NCI-H82 treated with DMSO at 0.1 percent for 48 hours (cell line): Measurements from ENCODE around the gene RPH3AL.
"Not testable (repeated sequence)": the region's sequence is repeated elsewhere in the genome, so short reads cannot be mapped to it uniquely, and the experiment has no call there.

Experiments used
- DNase-seq: peaks from one replicate; lab custom pipeline; 2025; ENCODE audit not compliant: unreplicated experiment; lab: John Stamatoyannopoulos, UW

The RPH3AL gene

DNA sequence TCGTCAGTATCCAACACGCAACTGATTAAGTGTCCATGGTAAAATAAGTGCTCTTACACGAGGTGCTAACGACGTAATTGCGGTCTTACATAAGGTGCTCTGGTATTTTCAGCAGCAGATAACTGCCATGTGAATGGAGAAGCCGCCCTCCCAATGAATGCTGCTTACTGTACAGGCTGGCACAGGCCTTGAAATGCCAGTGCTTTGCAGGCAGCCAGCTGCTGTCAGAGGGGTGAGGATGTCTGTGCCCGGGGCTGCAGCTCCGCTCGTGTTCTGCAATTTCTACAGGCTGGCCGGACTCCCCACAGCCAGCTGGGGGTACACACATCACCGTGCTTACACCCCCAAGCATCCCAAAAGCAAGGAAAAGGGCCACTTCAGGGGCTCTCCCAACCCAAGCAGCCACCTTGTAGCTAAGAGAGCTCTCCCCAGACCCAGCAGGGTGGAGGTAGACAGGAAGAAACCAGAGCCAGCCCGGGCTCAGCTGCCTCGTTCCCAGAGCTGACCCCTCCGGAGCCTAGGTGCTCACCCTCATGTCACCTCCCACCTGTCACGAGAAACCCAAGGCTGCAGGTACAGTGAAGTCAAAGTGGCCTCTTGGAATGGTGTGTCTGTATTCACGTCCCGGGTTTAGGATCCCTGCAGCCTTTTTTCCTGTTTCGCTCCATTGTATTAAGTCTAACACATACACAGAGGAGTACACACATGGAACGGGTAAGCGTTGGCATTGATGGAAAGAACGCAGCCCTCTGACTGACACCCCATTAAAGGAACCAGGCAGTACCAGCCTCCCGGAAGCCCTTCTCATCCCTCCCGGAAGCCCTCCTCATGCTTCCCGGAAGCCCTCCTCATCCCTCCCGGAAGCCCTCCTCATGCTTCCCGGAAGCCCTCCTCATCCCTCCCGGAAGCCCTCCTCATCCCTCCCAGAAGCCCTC lies 27.2 kb upstream of the RPH3AL start:
- DNase-seq = no peak

DNA sequence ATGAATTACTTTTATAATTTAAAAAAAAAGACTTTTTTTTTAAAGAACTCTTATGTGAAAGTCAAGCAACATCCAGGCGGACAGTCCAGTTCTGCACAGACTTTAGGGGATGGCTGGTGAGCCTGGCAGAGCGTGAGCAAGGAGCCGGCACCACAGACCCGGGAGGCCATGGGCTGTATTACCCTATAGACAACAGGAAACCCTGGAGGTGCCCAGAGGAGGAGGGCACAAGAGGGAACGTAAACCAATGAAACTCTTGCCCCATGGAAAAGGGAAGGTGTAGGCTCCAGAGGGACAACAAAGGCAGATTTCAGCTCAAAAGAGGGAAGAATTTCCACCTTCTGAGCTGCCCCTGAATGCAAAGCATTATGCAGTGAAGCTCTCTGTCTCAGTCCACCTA lies 25.5 kb upstream of the RPH3AL start:
- DNase-seq = no peak

DNA sequence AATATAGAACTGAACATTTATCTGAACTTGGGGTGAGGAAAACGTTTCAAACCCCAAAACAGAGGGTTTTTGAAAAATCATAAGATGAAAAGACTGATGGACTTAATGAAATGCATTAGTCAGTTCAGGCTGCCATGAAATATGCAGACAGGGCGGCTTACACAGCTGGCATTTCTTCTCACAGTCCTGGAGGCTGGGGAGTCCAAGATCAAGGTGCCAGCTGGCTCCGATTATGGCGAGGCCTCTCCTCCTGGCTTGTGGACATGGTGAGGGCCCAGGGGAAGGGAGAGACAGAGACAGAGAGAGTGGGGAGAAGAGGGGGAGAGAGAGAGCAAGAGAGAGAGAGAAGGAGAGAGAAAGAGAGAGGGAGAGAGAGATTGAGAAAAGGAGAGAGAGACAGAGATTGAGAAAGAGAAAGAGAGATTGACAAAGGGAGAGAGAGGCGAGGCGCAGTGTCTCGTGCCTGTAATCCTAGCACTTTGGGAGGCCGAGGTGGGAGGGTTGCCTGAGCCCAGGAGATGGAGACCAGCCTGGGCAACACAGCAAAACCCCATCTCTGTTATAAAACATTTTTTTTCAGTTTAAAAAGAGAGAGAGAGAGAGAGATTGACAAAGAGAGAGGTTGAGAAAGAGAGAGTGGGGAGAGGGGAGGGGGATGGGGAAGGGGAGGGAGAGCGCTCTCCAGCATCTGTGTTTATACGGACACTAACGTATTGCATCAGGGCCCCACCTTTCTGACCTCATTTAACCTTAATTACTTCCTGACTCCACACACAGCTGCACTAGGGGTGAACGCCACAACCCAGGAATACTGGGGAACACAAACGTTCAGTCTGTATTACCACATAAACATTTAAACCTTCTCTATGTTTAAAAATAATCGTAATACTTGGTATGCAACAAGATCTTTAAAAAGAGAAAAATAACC lies 24.6 kb upstream of the RPH3AL start:
- DNase-seq = peak; percentile 29

GRCh38 chr17:373613-374230 lies 21.1 kb upstream of the RPH3AL start:
- no peak for DNase-seq

DNA sequence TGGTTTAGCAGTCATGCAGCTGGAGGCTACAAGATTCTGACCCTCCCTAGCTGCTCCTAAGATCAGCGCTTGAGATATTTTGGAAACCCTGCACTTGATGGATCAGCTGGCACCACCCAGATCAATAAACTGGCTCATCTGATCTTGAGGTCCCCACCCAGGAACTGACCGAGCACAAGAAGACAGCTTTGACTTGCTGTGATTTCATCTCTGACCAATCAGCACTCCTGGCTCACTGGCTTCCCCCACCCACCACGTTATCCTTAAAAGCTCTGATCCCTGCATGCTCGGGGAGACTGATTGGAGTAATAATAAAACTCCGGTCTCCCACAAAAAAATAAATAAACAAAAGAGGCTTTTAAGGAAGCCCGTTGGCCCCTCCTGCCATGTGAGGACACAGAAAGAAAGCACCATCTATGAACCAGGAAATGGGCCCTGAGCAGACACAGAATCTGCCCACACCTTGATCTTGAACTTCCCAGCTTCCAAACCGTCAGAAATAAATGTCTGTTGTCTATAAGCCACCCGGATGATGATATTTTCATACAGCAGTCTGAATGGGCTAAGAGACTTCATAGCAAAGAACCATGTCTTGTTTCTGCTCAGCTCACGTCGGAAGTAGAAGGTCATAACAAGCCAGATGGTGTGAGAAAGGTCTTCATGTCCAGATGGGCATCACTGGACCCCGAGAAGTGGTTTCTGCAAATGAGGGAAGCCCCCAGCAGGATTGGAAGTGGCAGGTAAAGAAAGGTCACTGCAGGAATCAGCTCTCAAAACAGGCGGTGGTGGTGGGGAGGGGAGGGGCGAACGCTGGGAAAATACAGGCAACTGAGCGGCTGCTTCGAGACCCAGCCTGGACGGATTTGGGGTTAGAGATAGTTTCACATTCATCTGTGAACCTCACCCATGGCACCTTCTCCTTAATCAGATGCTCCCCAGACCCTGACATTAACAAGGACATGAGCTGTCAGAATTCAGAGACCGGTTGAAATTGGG lies 19.8 kb upstream of the RPH3AL start:
- DNase-seq = no peak

DNA sequence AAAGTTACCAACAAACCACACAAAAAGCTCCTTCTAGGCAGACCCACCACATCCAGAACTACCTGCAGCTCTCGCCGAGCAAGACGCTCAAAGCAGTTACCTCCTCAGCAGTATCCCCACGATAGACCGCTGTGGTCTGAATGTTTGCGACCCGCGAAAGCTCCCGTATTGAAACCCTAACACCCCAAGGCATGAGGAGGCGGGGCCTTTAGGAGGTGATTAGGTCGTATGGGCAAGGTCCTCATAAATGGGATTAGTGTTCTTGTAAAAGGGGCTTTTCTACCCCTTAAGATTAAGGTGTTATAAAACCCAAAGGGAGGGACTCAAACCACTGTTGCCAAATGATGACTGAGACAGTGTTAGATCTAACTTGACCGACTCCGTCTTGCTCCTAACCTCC lies 19.0 kb upstream of the RPH3AL start:
- no peak for DNase-seq

DNA sequence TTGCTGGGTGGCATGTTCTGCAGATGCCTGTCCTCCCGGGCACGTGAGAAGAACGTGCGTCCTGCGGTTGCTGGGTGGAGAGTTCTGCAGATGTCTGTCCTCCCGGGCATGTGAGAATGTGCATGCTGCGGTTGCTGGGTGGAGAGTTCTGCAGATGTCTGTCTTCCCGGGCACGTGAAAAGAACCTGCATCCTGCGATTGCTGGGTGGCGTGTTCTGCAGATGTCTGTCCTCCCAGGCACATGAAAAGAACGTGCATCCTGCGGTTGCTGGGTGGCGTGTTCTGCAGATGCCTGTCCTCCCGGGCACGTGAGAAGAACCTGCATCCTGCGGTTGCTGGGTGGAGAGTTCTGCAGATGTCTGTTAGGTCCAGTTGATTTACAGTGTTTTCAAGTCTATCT lies 15.0 kb upstream of the RPH3AL start:
- not testable (repeated sequence) for DNase-seq

DNA sequence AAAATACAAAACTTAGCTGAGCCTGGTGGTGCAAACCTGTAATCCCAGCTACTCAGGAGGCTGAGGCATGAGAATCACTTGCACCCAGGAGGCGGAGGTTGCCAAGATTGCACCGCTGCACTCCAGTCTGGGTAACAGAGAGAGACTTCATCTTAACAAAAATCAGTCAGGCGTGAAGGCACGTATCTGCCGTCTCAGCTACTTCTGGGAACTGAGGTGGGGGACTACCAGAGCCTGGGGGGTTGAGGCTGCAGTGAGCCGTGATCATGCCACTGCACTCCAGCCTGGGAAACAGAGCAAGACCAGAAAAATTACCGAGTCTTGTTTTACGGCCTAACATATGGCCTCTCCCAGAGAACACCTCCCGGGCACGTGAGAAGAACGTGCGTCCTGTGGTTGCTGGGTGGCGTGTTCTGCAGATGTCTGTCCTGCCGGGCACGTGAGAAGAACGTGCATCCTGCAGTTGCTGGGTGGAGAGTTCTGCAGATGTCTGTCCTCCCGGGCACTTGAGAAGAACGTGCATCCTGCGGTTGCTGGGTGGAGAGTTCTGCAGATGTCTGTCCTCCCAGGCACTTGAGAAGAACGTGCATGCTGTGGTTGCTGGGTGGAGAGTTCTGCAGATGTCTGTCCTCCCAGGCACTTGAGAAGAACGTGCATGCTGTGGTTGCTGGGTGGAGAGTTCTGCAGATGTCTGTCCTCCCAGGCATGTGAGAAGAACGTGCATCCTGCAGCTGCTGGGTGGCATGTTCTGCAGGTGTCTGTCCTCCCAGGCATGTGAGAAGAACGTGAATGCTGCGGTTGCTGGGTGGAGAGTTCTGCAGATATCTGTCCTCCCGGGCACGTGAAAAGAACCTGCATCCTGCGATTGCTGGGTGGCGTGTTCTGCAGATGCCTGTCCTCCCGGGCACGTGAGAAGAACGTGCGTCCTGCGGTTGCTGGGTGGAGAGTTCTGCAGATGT lies 14.3 kb upstream of the RPH3AL start:
- DNase-seq = not testable (repeated sequence)

GRCh38 chr17:364766-365165 lies 12.2 kb upstream of the RPH3AL start:
- DNase-seq = no peak

DNA sequence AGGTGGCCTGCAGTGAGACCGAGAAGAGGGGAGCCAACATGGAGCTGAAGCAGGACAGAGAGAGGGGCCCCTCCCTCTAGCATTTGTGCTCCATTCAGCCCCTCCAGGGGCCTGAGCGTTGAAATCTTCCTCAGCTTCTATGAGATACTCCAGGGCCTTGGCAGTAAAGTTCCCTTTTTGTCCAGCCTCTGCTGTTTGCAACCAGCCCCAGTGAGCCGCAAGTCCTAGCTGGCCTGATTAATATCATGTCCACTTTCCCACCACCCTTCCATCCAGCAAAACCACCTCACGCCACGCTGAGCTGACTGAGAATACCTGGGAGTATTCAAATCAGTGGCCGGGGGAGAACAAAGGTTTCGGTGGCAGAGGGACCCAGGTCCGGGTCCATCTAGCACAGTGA lies 11.7 kb upstream of the RPH3AL start:
- DNase-seq = no peak

DNA sequence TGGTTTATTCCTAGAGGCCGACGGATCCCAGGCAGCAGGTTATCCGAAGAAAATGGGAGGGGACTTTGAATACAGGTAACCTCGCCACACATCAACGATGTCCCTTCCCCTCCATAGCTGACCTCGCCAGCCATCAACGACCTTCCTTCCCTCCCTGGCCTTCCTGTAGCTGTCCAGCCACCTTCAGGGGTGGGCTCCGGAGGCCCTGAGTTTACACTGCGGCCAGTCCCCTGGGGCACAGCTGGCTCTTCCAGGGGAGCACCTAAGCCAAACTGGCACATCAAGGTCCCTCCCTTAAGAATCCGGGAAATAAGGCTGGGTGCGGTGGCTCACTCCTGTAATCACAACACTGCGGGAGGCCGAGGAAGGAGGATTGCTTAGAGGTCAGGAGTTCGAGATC lies 10.1 kb upstream of the RPH3AL start:
- no peak for DNase-seq

GRCh38 chr17:360092-360750 lies 7.6 kb upstream of the RPH3AL start:
- DNase-seq = no peak

DNA sequence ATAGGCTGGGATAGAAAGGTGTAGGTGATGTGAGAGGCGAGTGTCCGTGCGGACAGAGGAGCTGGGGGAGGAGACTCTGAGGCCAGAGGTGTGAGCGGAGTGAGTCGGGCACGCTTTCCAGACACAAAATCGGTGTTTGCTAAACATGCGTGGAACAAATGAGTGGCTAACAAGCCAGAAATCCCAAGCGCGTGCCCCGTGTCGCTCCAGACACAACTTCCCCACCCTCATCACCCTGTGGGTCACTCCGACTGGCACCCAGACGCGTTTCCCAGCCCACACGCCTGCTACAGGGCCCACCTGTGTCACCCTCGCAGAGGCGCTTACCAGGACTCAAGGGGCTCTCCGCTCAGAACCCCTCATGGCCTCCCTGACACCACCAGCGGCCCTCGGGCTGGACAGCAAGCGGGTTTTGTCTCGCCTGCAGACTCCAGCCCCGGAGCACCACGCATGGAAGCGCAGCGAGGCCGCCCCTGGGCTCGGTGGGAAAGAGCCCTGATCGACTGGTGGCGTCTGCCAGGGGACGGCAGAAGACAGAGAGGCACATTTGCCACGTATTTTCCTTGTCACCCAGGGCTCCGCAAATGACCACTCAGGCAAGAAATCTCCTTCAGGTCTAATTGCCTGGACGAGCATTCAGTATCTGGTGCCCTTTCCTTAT lies 6.0 kb upstream of the RPH3AL start:
- DNase-seq = no peak

GRCh38 chr17:357644-358043 lies 5.0 kb upstream of the RPH3AL start:
- no peak for DNase-seq

- no peak for DNase-seq
These were observed 4.2 kb upstream of the RPH3AL start for GRCh38 chr17:356671-357434.

DNA sequence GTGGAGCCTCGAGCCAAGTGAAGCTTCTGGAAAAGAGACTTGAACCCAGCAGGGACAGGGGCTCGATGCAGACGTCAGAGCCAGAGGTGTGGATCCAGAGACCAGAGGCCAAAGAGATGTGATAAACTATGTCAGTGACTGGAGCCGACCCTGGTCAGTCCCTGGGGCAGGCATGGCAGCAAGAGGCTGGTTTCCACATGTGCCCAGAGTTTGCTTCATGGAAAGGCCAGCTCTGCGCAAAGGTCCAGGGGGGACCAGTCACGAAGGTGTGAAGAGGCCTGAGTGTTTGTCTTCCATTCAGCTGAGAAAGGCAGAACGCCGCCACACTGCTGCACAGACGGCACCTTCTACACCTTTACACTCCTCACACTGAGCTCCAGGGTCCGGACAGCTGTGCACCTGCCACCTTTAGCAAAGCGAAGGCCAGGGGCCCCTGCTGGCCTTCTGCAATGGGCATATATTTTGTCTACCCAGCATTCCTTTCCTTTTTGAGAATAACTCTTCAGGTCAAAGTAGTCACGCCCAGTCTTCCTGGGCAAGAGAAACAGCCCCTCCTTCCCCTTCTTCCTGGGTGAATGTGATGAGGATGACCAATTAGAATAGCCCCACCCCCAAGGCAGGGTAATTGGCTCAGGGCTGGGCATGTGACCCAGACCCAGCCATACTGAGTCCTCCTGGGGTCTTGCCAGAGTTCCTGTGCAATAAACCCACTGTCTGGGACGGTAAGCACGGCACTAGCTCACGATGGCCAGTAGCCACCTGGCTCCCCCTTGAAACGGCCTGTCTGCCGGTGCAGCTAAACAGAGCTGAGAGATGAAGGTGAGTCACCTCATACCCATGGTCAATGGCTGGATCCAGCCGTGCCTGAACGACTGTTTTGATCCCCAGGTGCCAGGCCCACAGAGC lies 2.3 kb upstream of the RPH3AL start:
- no peak for DNase-seq
